T follicular helper cell (primary cell): ENCODE measurements around the gene PHKB.

ENCODE experiments used
- DNase-seq: peaks from one replicate; pipeline ENCODE4 v3.0.0-alpha.2; 2020; ENCODE audit warnings: low read depth

PHKB gene

GRCh38 chr16:47571049-47571448 is 109.9 kb downstream of the PHKB start:
- DNase-seq = no peak

GRCh38 chr16:47571711-47572110 is 110.6 kb downstream of the PHKB start:
- DNase-seq = no peak

GRCh38 chr16:47574091-47575054 is 113.2 kb downstream of the PHKB start:
- no peak for DNase-seq

GRCh38 chr16:47577029-47577428 is 115.9 kb downstream of the PHKB start:
- no peak for DNase-seq

GRCh38 chr16:47578033-47578432 is 116.9 kb downstream of the PHKB start:
- no peak for DNase-seq

- DNase-seq = no peak
Observed at GRCh38 chr16:47578573-47578972, 117.4 kb downstream of the PHKB start.

GRCh38 chr16:47581114-47581513 is 120.0 kb downstream of the PHKB start:
- DNase-seq = no peak

GRCh38 chr16:47584464-47585225 is 123.5 kb downstream of the PHKB start:
- DNase-seq = no peak

- DNase-seq = no peak
Observed at GRCh38 chr16:47586121-47586520, 125.0 kb downstream of the PHKB start.

- DNase-seq = no peak
Observed at GRCh38 chr16:47590472-47590871, 129.3 kb downstream of the PHKB start.

- DNase-seq = no peak
Observed at GRCh38 chr16:47592232-47592631, 131.1 kb downstream of the PHKB start.

- no peak for DNase-seq
Observed at GRCh38 chr16:47599512-47599911, 138.4 kb downstream of the PHKB start.

GRCh38 chr16:47600376-47600775 is 139.2 kb downstream of the PHKB start:
- DNase-seq = no peak

GRCh38 chr16:47604306-47604705 is 143.2 kb downstream of the PHKB start:
- no peak for DNase-seq

- no peak for DNase-seq
Observed at GRCh38 chr16:47611042-47611441, 149.9 kb downstream of the PHKB start.

- no peak for DNase-seq
Observed at GRCh38 chr16:47611848-47612493, 150.8 kb downstream of the PHKB start.

- no peak for DNase-seq
Observed at GRCh38 chr16:47612711-47613110, 151.6 kb downstream of the PHKB start.

- no peak for DNase-seq
Observed at GRCh38 chr16:47613251-47613650, 152.1 kb downstream of the PHKB start.

- DNase-seq = no peak
Observed at GRCh38 chr16:47617732-47618131, 156.6 kb downstream of the PHKB start.

- DNase-seq = no peak
Observed at GRCh38 chr16:47622451-47623176, 161.5 kb downstream of the PHKB start.

GRCh38 chr16:47624563-47624962 is 163.4 kb downstream of the PHKB start:
- DNase-seq = no peak

- DNase-seq = no peak
Observed at GRCh38 chr16:47625115-47625567, 164.0 kb downstream of the PHKB start.
